Measurements from ENCODE around the gene KNDC1.

DNA sequence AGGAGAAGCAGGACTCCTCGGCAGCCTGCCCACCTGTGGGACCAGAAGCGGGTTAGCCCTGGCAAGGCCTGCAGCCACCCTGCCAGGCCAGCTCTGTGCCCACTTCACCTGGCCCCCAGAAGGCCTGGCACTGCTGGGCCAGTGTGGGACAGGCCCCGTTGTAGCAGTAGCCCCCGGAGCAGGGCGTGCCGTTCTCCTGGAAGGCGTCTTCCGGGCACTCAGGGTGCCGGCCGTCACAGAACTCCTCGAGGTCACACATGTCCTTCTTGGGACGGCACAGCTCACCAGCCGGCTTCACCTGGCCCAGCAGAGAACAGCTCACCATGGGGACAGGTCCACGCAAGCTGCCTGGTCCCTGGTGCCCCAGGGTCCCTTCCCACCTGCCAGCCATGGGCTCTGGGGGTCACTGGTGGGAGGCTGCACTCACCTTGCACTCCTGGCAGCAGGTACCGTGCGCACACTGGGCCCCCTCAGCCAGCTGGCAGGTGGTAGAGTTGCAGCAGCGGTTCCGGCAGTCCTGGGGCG, 110.8 kb downstream of the KNDC1 start:
- TF ChIP-seq GATA2 (IDR thresholded peaks at IDR 0.05; ENCODE audit: low read depth, low read length) (no peak), GATA3 (IDR thresholded peaks at IDR 0.05; ENCODE audit: low read depth, low read length) (no peak)

Data from SH-SY5Y (cell line).